Ramos (cell line): ENCODE measurements around the gene PIAS1.
"Not testable (repeated sequence)": the region's sequence is repeated elsewhere in the genome, so short reads cannot be mapped to it uniquely, and the experiment has no call there.

ENCODE experiments used
- in situ Hi-C: fragments of 300-500 bp; cut with MboI; formaldehyde crosslinking; loops from one replicate; pipeline ENCODE4 v1.14.3; 2022; ENCODE audit warnings: low sequenced_read_pairs; ENCODE audit not compliant: unreplicated experiment

PIAS1 gene

DNA sequence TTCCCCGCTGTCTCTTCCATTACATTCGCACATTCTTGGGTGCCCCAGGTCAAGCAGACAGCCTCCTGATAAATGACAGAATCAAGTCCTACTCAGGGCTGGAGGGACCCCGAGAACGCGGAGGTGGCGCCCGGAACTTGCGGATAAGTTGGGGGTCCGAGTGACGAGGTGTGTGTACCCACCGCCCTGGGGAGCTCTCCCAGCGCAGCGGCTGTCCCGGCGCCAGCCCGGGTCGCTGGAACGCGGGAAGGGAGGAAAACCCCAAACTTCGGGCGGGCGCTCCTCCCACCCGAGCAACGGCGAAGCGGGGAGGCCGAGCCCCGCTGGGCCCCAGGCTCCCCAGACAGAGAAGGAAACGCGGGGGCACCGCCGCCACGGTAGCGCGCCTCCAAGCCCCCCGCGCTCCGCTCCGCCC lies 174.9 kb downstream of the PIAS1 start:
- in situ Hi-C loops = loop anchor here (10.0 kb wide), 1 partner anchor 374 kb away; no protein-coding TSS in a partner anchor

DNA sequence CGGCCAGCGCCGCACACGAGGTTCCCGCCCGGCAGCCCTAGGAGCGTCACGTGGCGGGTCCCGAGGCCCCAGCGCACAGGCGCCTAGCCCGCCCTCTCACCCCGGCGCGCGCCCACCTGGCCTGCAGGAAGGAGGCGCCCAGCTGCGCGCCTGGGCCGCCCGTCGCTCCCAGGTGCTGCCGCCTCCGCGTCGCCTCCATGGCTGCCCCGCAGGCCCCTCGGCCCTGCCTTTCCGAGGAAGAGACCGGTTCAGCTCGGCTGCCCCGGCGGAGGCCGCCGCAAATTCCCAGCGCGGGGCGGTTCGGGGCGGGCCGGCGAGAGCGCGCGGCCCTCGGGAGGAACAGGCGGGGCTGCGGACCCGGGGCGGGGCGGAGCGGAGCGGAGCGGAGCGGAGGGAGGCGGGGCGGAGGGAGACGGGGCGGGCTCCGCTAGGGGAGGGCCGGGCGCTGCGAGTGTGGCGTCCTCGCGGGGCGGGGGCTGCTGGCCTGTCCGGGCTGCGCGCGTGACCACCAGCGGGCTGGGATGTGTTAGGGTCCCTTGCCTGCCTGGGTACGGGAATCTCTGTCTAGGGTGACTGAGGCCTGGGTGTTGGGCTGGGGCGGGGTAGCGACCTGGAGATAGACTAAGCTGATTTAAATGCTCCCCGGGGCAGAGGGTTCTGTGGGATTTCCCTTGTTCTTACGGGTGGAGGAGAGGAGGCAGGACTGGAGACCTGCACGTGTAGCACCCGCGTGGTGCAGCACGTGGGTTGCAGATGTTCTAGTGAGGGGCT lies 175.5 kb downstream of the PIAS1 start, which contains the start of gene CLN6:
CLN6 (minus strand) TSS at position 343 of the 771 bp plus-strand sequence; CDS start at position 199, 144 bp downstream.
- in situ Hi-C loops = loop anchor here (10.0 kb wide), 1 partner anchor 375 kb away; no protein-coding TSS in a partner anchor

DNA sequence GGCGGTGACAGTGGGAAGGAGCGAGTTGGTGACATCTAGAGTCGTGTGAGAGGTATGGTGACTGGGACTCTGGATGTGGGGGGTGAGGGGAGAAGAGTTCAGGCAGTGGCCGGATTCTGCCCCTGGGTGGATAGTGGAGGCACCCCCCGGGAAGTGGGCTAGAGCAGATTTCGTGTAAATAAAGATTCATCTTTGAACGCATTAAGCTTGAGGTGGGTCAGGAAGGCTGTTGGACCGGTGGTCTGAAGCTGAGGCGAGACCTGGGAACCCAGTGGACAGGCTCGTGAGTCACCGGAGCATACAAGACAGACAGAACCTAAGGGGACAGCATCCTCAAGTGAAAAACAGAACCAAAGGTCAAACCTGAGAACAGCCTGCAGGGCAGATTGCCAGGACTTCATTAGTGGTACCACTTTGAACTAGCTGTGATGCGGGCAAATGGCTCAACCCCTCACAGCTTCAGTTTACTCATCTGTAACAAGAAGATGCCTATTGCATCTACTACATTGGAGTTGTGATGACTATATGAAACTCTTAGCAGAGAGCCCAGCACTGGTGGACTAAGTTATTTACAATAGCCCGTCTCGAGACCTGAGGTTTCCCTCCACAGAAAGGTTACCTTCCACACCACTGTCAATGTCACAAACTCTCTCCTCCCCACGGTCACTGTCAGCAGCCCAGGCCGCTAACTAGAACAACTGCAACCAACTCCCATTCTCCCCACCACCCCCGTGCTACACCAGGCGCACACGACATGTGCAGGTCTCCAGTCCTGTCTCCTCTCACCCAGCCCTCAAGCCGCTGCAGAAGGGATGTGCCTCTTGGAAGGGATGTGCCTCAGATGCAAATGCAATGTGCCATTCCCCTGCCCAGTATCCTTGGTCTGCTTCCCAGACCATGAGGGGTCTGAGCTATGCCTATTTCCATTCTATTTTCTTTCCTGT lies 176.3 kb downstream of the PIAS1 start:
- in situ Hi-C loops = no loop called here

DNA sequence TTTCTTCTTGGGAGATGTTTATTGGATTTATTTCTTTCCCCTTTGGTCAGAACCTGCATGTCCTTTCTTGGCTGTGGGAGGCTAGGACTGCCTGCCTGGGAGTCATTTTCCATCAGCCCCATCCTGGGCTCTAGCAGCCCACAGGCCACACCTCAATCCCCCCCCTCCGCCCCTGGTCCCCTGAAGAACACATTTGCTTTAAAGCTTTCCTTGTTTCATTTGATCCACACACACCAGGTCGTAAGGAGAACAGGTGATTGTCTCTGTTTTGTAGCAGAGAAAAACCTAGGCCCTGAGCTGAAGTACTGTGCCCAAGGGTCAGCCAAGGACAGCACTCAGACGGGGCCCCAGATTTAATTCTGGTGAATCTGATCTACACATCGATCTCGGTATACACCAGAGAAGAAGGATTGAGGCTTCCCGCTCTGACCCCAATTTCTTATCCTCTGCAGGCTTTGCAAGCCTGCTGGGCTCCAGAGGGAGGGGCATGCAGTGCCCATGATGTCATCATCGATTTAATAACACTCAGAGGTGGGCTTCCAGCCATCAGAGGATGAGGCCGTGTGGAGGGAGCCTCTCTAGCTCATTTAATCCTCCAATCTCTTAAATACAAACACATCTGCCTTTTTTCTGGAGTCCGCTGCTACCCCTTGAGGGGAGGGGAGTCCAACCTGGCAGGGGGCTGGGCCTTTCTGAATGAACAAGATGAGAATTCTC lies 177.1 kb downstream of the PIAS1 start:
- in situ Hi-C loops = no loop called here

DNA sequence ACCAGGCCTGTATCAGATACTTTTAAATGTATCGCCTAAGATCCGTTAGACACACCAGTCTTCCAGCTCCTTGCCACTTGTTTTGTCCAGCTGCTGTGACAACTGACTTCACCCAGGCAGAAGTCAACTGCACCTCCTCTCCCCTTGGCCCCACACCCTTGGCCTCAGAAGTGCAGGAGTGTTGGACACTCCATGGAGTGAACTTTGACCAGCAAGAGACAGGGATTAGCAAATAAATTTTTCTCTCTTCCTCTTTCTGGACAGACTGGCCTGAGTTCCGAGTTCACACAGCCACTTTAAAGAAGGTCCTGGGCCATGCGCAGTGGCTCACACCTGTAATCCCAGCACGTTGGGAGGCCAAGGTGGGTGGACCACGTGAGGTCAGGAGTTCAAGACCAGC lies 178.3 kb downstream of the PIAS1 start:
- in situ Hi-C loops = no loop called here

DNA sequence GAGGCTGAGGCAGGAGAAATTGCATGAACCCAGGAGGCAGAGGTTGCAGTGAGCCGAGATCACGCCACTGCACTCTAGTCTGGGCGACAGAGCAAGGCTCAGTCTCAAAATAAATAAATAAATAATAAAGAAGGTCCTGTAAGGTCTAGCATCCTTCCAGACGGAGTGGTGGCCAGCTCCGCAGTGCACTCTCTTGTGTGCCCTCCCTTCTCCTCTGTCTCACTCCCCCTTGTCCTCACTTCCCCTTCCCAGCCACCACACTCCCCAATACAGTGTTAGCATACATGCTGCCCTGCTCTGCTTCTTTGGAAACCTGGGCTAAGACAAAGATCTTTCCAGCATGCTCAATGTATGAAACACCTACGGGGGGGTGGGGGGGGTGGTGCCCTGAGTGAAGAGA lies 178.8 kb downstream of the PIAS1 start:
- in situ Hi-C loops = no loop called here

GRCh38 chr15:68234060-68234459 lies 179.9 kb downstream of the PIAS1 start:
- in situ Hi-C loops = no loop called here

DNA sequence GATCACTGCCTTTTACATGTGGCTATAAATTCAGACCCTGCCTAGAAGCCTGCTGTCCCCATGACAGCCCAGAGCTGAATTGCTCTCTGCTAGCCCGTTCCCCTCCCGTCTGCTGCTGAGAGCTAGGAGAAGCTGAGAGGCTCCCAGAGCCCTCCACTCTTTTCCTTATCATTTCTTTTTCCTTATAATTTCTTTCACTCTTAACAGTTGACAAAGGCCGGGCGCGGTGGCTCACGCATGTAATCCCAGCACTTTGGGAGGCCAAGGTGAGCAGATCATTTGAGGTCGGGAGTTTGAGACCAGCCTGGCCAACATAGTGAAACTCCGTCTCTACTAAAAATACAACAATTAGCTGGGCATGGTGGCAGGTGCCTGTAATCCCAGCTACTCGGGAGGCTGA lies 180.4 kb downstream of the PIAS1 start:
- in situ Hi-C loops = not testable (repeated sequence)

GRCh38 chr15:68235022-68235421 lies 180.9 kb downstream of the PIAS1 start:
- in situ Hi-C loops = no loop called here

DNA sequence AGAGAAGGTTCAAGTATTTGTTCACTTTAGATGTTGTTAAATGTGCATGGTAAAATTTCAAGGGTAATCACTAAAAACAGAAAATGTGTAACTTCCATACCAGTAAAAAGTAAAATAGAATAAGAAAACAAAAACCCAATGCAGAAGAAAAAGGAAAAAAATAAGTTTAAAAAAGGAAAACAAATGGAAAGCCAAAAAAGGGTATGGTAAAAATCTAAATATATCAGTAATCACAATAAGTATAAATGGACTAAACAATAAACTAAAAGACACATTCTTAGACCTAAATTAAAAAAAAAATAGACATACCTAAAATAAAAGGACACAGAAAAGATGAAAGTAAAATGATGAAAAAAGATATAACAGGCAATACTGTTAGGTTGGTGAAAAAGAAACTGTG lies 184.9 kb downstream of the PIAS1 start:
- in situ Hi-C loops = no loop called here

DNA sequence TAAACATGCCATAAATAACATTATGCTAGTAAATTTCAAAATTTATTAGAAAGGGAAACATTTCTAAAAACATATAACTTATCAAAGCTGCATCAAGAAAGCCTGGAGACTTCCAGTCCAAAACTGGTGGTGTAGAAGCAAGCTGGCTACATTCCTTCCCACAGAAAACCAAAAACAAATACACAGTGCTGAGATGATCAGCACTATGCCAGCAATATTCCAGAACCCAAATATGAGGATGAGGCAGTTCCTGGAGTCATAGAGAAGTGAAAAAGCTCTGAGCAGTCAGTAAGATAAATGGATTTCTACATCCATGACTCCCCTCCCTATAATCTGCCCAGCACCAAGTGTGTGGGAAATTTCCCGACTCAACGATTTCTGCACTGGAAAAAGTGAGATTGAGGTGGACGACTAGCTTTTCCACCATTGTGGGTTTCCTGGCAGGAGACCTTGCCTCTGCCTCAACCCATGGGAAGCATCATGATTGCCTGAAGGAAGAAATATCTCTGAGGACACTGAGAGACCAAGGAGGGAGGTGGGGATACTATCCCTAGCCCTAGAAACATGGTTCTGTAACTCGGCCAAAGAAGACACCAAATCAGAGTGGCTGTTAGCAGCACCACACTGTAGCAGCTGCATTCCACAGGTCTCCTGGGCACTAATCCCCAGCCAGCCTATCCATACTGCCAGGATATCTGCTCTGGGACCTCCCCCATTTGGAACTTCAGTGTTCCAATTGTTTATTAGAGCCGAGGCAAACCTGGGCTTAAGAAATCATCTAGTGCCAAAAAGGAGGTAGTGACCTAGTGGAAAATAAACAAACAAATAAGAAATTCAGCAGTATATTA lies 187.2 kb downstream of the PIAS1 start:
- in situ Hi-C loops = loop anchor here (10.0 kb wide), 1 partner anchor 143 kb away; no protein-coding TSS in a partner anchor
